ENCODE measurements around the gene ST6GALNAC3. TPM values are rescaled to one million over a fixed set of nuclear protein-coding genes. Genes with fewer than 3 reads are reported as not detected.

The ST6GALNAC3 gene
- polyA plus RNA-seq, 2 of the 4 experiments (the other 2 are of a cell fraction): 1.1 to 1.2 TPM

DNA sequence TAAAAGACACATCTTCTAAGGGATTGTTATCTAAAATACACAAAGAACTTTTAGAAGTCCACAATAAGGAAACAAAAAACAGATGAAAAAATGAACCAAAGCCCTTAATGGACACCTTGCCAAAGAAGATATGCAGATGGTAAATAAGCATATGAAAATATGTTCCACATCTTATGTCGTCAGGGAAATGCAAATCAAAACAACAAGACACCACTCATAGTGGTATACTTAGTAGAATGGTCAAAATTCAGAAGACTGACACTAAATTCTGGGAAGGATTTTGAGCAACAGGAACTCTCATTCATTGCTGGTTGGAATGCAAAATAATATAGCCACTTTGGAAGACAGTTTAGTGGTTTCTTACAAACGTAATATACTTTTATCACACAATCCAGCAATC, 587.0 kb downstream of the ST6GALNAC3 start:
- TF ChIP-seq RARB (CRISPR knock-in tag; IDR thresholded peaks at IDR 0.05) (no peak), CEBPB (IDR thresholded peaks at IDR 0.05) (no peak)
- DNase-seq (ENCODE audit: low read depth in 1 of 2, low spot score in 1 of 2): no peak
- ATAC-seq: no peak
- Histone ChIP-seq H3K4me2 (no peak overlapping the region), H3K4me1 (no peaks in the 10 kb centered on the region), H3K27ac (no peak overlapping the region), H3K4me3 (no peak overlapping the region), H3K9me3 (no peaks in the 10 kb centered on the region)
- CTCF ChIA-PET: no interaction called here
- no peak for FAIRE-seq
- WGBS (ENCODE audit: missing lambda C conversion rate): 0% methylated on average over 2 of the region's 2 CpGs
- POLR2A ChIA-PET: no interaction called here

DNA sequence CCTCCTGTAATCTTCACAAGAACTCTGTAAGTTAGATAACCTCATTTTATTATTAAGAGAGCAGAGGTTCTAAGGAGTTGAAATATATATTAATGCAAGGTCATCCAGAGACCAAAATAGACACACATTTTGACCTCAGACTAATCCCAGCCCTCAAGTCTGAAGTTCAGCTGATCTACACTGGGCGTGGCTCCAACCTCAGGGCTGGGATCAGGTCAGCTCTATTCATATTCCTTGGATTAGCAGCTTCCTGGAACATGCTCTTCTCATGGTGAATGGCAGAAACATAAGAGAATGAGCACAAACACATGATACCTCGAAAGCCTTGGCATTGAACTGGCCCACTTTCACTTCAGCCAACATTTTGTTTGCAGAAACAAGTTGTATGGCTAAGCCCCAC, 592.0 kb downstream of the ST6GALNAC3 start:
- TF ChIP-seq EHMT2 (IDR thresholded peaks at IDR 0.05; ENCODE audit: low read depth) (no peak), ZC3H11A (IDR thresholded peaks at IDR 0.05) (no peak)
- TF ChIP-seq, protein P1, sequence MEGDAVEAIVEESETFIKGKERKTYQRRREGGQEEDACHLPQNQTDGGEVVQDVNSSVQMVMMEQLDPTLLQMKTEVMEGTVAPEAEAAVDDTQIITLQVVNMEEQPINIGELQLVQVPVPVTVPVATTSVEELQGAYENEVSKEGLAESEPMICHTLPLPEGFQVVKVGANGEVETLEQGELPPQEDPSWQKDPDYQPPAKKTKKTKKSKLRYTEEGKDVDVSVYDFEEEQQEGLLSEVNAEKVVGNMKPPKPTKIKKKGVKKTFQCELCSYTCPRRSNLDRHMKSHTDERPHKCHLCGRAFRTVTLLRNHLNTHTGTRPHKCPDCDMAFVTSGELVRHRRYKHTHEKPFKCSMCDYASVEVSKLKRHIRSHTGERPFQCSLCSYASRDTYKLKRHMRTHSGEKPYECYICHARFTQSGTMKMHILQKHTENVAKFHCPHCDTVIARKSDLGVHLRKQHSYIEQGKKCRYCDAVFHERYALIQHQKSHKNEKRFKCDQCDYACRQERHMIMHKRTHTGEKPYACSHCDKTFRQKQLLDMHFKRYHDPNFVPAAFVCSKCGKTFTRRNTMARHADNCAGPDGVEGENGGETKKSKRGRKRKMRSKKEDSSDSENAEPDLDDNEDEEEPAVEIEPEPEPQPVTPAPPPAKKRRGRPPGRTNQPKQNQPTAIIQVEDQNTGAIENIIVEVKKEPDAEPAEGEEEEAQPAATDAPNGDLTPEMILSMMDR (IDR thresholded peaks at IDR 0.05): no peak
- no peak overlapping the region for H3K4me2 ChIP-seq
- WGBS (ENCODE audit: missing lambda C conversion rate): 0% methylated on average over 2 of the region's 2 CpGs
- ATAC-seq (no peak), FAIRE-seq (no peak), DNase-seq (ENCODE audit: low read depth in 1 of 2, low spot score in 1 of 2) (no peak)
- no peak overlapping the region for H3K27ac ChIP-seq
- H3K4me1 ChIP-seq: no peaks in the 10 kb centered on the region
- no peak overlapping the region for H3K4me3 ChIP-seq
- ChIA-PET CTCF (no interaction called here), POLR2A (no interaction called here)
- H3K9me3 ChIP-seq: no peaks in the 10 kb centered on the region

DNA sequence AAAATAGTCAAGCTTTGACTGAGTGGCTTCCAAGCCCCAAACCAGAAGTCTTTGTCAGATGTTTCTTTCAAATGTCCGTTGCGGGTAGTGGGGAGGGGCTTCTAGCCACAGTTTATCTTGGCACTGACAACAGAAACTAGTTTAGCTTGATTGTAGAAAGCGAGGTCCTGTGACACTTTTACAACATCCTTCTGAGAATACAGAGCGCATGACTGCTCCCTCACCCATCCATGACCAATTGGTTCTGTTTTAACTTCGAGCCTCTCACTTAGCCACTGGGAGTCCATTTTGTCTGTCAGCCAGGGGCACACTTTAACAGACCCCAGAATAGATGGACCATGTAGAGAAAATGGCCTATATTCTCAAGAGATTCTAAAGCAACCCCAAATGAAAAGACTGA, 593.5 kb downstream of the ST6GALNAC3 start:
- POLR2A ChIA-PET: no interaction called here
- FAIRE-seq (no peak), ATAC-seq (no peak), DNase-seq (ENCODE audit: low read depth in 1 of 2, low spot score in 1 of 2) (no peak)
- no peak overlapping the region for H3K4me3 ChIP-seq
- no peak overlapping the region for H3K27ac ChIP-seq
- no peaks in the 10 kb centered on the region for H3K9me3 ChIP-seq
- 20% methylated on average over 5 of the region's 5 CpGs for WGBS (ENCODE audit: missing lambda C conversion rate)
- CTCF ChIA-PET: no interaction called here
- TF ChIP-seq MAZ (IDR thresholded peaks at IDR 0.05; ENCODE audit: borderline replicate concordance, low read depth, low read length) (no peak), ZSCAN20 (CRISPR knock-in tag; IDR thresholded peaks at IDR 0.05) (no peak), MYC (IDR thresholded peaks at IDR 0.05; ENCODE audit: borderline replicate concordance, low read length) (no peak), HDAC2 (IDR thresholded peaks at IDR 0.05) (no peak), KDM5A (IDR thresholded peaks at IDR 0.05) (no peak), CHD4 (IDR thresholded peaks at IDR 0.05; ENCODE audit: borderline replicate concordance) (no peak), RARB (CRISPR knock-in tag; IDR thresholded peaks at IDR 0.05) (no peak), HOXA7 (CRISPR knock-in tag; IDR thresholded peaks at IDR 0.05) (no peak), TP53 (CRISPR knock-in tag; IDR thresholded peaks at IDR 0.05) (no peak), FOSB (CRISPR knock-in tag; IDR thresholded peaks at IDR 0.05) (no peak)
- TF ChIP-seq, protein P2, sequence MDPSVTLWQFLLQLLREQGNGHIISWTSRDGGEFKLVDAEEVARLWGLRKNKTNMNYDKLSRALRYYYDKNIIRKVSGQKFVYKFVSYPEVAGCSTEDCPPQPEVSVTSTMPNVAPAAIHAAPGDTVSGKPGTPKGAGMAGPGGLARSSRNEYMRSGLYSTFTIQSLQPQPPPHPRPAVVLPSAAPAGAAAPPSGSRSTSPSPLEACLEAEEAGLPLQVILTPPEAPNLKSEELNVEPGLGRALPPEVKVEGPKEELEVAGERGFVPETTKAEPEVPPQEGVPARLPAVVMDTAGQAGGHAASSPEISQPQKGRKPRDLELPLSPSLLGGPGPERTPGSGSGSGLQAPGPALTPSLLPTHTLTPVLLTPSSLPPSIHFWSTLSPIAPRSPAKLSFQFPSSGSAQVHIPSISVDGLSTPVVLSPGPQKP (IDR thresholded peaks at IDR 0.05; ENCODE audit: low read depth, low read length): no peak
- TF ChIP-seq, protein P3, sequence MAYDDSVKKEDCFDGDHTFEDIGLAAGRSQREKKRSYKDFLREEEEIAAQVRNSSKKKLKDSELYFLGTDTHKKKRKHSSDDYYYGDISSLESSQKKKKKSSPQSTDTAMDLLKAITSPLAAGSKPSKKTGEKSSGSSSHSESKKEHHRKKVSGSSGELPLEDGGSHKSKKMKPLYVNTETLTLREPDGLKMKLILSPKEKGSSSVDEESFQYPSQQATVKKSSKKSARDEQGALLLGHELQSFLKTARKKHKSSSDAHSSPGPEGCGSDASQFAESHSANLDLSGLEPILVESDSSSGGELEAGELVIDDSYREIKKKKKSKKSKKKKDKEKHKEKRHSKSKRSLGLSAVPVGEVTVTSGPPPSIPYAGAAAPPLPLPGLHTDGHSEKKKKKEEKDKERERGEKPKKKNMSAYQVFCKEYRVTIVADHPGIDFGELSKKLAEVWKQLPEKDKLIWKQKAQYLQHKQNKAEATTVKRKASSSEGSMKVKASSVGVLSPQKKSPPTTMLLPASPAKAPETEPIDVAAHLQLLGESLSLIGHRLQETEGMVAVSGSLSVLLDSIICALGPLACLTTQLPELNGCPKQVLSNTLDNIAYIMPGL (CRISPR knock-in tag; IDR thresholded peaks at IDR 0.05; ENCODE audit: borderline replicate concordance): no peak
- TF ChIP-seq, protein P4, sequence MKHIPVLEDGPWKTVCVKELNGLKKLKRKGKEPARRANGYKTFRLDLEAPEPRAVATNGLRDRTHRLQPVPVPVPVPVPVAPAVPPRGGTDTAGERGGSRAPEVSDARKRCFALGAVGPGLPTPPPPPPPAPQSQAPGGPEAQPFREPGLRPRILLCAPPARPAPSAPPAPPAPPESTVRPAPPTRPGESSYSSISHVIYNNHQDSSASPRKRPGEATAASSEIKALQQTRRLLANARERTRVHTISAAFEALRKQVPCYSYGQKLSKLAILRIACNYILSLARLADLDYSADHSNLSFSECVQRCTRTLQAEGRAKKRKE (CRISPR knock-in tag; IDR thresholded peaks at IDR 0.05; ENCODE audit: low read depth): no peak
- TF ChIP-seq, protein P5, sequence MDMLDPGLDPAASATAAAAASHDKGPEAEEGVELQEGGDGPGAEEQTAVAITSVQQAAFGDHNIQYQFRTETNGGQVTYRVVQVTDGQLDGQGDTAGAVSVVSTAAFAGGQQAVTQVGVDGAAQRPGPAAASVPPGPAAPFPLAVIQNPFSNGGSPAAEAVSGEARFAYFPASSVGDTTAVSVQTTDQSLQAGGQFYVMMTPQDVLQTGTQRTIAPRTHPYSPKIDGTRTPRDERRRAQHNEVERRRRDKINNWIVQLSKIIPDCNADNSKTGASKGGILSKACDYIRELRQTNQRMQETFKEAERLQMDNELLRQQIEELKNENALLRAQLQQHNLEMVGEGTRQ (IDR thresholded peaks at IDR 0.05): no peak
- 0 out of 3 replicates have a peak overlapping the region, but pooled peaks have one; percentile 23 for H3K4me2 ChIP-seq
- no peaks in the 10 kb centered on the region for H3K4me1 ChIP-seq

All from A549 (cell line).